Measurements from ENCODE around the gene NUPR2.
"Not testable (repeated sequence)": the region's sequence is repeated elsewhere in the genome, so short reads cannot be mapped to it uniquely, and the experiment has no call there.

The NUPR2 gene

GRCh38 chr7:56125831-56126230 lies 9.6 kb upstream of the NUPR2 start:
- no peaks in the 10 kb centered on the region for H3K9me3 ChIP-seq (ENCODE audit: insufficient read depth, low read length)
- H4K20me1 ChIP-seq (ENCODE audit: insufficient read depth, low read length), result no peaks in the 10 kb centered on the region
- no peaks in the 10 kb centered on the region for H3K4me1 ChIP-seq (ENCODE audit: low read length)
- no peak overlapping the region for H3K4me2 ChIP-seq (ENCODE audit: low read length)
- no peak for TF ChIP-seq EZH2phosphoT487 (IDR thresholded peaks at IDR 0.05; ENCODE audit: low read depth)
- TF ChIP-seq, protein P1, sequence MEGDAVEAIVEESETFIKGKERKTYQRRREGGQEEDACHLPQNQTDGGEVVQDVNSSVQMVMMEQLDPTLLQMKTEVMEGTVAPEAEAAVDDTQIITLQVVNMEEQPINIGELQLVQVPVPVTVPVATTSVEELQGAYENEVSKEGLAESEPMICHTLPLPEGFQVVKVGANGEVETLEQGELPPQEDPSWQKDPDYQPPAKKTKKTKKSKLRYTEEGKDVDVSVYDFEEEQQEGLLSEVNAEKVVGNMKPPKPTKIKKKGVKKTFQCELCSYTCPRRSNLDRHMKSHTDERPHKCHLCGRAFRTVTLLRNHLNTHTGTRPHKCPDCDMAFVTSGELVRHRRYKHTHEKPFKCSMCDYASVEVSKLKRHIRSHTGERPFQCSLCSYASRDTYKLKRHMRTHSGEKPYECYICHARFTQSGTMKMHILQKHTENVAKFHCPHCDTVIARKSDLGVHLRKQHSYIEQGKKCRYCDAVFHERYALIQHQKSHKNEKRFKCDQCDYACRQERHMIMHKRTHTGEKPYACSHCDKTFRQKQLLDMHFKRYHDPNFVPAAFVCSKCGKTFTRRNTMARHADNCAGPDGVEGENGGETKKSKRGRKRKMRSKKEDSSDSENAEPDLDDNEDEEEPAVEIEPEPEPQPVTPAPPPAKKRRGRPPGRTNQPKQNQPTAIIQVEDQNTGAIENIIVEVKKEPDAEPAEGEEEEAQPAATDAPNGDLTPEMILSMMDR (IDR thresholded peaks at IDR 0.05; ENCODE audit: low read depth, low read length), result no peak
- H2AFZ ChIP-seq (ENCODE audit: low read depth, low read length), result 0 out of 2 replicates have a peak overlapping the region, but pooled peaks have one; percentile 5
- no peaks in the 10 kb centered on the region for H3K27me3 ChIP-seq (ENCODE audit: low read depth, low read length)
- H3K9ac ChIP-seq (ENCODE audit: low read length), result no peak overlapping the region
- H3K27ac ChIP-seq (ENCODE audit: low read length), result no peak overlapping the region
- no peaks in the 10 kb centered on the region for H3K36me3 ChIP-seq (replicated peaks; ENCODE audit: low read depth, low read length)
- no peak overlapping the region for H3K4me3 ChIP-seq (ENCODE audit: low read length)
- no peaks in the 10 kb centered on the region for H3K79me2 ChIP-seq (ENCODE audit: low read length)

DNA sequence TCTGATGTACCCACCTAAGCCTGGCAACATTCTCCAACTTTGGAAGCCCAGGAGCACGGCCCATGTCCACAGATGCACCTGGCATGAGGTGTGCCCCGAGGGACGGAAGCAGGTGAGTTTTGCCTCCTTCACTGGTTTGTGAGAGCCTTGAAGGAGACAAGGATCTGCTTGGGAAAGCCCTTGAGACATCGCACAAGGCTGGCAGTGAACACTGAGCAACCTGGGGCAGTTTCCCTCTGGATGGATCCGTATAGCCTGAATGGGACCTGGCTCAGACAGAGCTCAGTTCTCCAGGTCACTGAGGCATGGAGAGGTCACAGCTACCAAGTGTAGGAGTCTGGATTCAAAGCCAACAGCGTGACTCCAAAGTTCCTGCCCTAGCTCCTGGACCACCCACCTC lies 8.8 kb upstream of the NUPR2 start:
- Histone ChIP-seq H3K27me3 (ENCODE audit: low read depth, low read length) (no peaks in the 10 kb centered on the region), H3K4me3 (ENCODE audit: low read length) (no peak overlapping the region), H3K79me2 (ENCODE audit: low read length) (no peaks in the 10 kb centered on the region), H2AFZ (ENCODE audit: low read depth, low read length) (no peak overlapping the region), H3K4me2 (ENCODE audit: low read length) (no peak overlapping the region), H3K36me3 (replicated peaks; ENCODE audit: low read depth, low read length) (no peaks in the 10 kb centered on the region), H4K20me1 (ENCODE audit: insufficient read depth, low read length) (no peaks in the 10 kb centered on the region), H3K27ac (ENCODE audit: low read length) (no peak overlapping the region), H3K9ac (ENCODE audit: low read length) (no peak overlapping the region), H3K9me3 (ENCODE audit: insufficient read depth, low read length) (no peaks in the 10 kb centered on the region), H3K4me1 (ENCODE audit: low read length) (no peaks in the 10 kb centered on the region)
- TF ChIP-seq EZH2phosphoT487 (IDR thresholded peaks at IDR 0.05; ENCODE audit: low read depth), result no peak
- TF ChIP-seq, protein P1 (IDR thresholded peaks at IDR 0.05; ENCODE audit: low read depth, low read length), result no peak

DNA sequence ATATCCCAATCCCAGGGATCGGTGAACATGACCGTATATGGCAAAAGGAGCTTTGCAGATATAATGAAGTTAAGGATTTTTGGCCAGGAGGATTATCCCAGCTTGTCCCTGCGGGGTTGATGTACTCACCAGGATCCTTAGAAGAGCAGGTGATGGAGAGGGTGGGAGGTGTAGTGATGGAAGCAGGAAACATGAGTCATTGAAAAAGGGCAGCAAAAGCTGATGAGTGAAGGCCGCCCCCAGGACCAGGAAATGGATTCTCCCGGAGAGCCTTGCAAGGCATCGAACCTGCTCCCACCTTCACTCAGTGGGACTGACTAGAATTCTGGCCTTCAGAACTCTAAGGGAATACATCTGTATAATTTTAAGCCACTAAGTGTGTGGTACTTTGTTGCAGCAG lies 5.2 kb upstream of the NUPR2 start:
- H3K4me3 ChIP-seq (ENCODE audit: low read length), result no peak overlapping the region
- H2AFZ ChIP-seq (ENCODE audit: low read depth, low read length), result no peak overlapping the region
- H3K79me2 ChIP-seq (ENCODE audit: low read length), result no peaks in the 10 kb centered on the region
- H3K27ac ChIP-seq (ENCODE audit: low read length), result no peak overlapping the region
- no peak overlapping the region for H3K4me2 ChIP-seq (ENCODE audit: low read length)
- H3K4me1 ChIP-seq (ENCODE audit: low read length), result no peaks in the 10 kb centered on the region
- no peaks in the 10 kb centered on the region for H3K27me3 ChIP-seq (ENCODE audit: low read depth, low read length)
- H3K36me3 ChIP-seq (replicated peaks; ENCODE audit: low read depth, low read length), result no peaks in the 10 kb centered on the region
- no peak overlapping the region for H3K9ac ChIP-seq (ENCODE audit: low read length)
- H4K20me1 ChIP-seq (ENCODE audit: insufficient read depth, low read length), result no peaks in the 10 kb centered on the region
- H3K9me3 ChIP-seq (ENCODE audit: insufficient read depth, low read length), result no peaks in the 10 kb centered on the region
- TF ChIP-seq, protein P1 (IDR thresholded peaks at IDR 0.05; ENCODE audit: low read depth, low read length), result no peak
- TF ChIP-seq EZH2phosphoT487 (IDR thresholded peaks at IDR 0.05; ENCODE audit: low read depth), result no peak

- H3K27ac ChIP-seq (ENCODE audit: low read length); H3K36me3 ChIP-seq (replicated peaks; ENCODE audit: low read depth, low read length); H3K4me2 ChIP-seq (ENCODE audit: low read length); H3K9ac ChIP-seq (ENCODE audit: low read length); H3K4me1 ChIP-seq (ENCODE audit: low read length); H2AFZ ChIP-seq (ENCODE audit: low read depth, low read length); H3K79me2 ChIP-seq (ENCODE audit: low read length); H3K27me3 ChIP-seq (ENCODE audit: low read depth, low read length); H3K9me3 ChIP-seq (ENCODE audit: insufficient read depth, low read length); H4K20me1 ChIP-seq (ENCODE audit: insufficient read depth, low read length); H3K4me3 ChIP-seq (ENCODE audit: low read length): not testable (repeated sequence)
Measured at GRCh38 chr7:56112244-56112643, 4.0 kb downstream of the NUPR2 start.

- no peak overlapping the region for H2AFZ ChIP-seq (ENCODE audit: low read depth, low read length)
- H3K9me3 ChIP-seq (ENCODE audit: insufficient read depth, low read length), result no peaks in the 10 kb centered on the region
- peaks cover 7% of the 10 kb centered on the region; the same call in 1 of the 2 replicates for H3K4me1 ChIP-seq (ENCODE audit: low read length)
- no peak overlapping the region for H3K9ac ChIP-seq (ENCODE audit: low read length)
- no peaks in the 10 kb centered on the region for H3K27me3 ChIP-seq (ENCODE audit: low read depth, low read length)
- H3K4me3 ChIP-seq (ENCODE audit: low read length), result no peak overlapping the region
- H3K27ac ChIP-seq (ENCODE audit: low read length), result no peak overlapping the region
- no peak overlapping the region for H3K4me2 ChIP-seq (ENCODE audit: low read length)
- H3K36me3 ChIP-seq (replicated peaks; ENCODE audit: low read depth, low read length), result no peaks in the 10 kb centered on the region
- TF ChIP-seq EZH2phosphoT487 (IDR thresholded peaks at IDR 0.05; ENCODE audit: low read depth), result no peak
- TF ChIP-seq, protein P1 (IDR thresholded peaks at IDR 0.05; ENCODE audit: low read depth, low read length), result no peak
- peaks cover 7% of the 10 kb centered on the region for H3K79me2 ChIP-seq (ENCODE audit: low read length)
- no peaks in the 10 kb centered on the region for H4K20me1 ChIP-seq (ENCODE audit: insufficient read depth, low read length)
Measured at GRCh38 chr7:56110611-56111010, 5.6 kb downstream of the NUPR2 start.

Data from OCI-LY3 (cell line).